SK-N-MC (cell line): ENCODE results near the gene NTN3.

Experiments
- EZH2 ChIP-seq: fragments of 200-600 bp; sonication (generic); IDR thresholded peaks from one replicate; pipeline ENCODE4 v1.6.1; 2017; ENCODE audit warnings: antibody characterized with exemption
- POLR2AphosphoS5 ChIP-seq: IDR thresholded peaks from 2 replicates; pipeline ENCODE4 v1.6.1; 2012; ENCODE audit warnings: mild to moderate bottlenecking, low read depth, low read length, borderline replicate concordance

- no peak for TF ChIP-seq POLR2AphosphoS5
- no peak for TF ChIP-seq EZH2
Observed at GRCh38 chr16:2505695-2506094, 34.6 kb downstream of the NTN3 start.
